ENCODE data around the gene GSTCD.
"Not testable (repeated sequence)": the region's sequence is repeated elsewhere in the genome, so short reads cannot be mapped to it uniquely, and the experiment has no call there.

Gene GSTCD

GRCh38 chr4:105808030-105808749 lies 99.6 kb downstream of the GSTCD start:
- no peak for DNase-seq

- no peak for DNase-seq
Measured at GRCh38 chr4:105808750-105809041, 100.1 kb downstream of the GSTCD start.

DNA sequence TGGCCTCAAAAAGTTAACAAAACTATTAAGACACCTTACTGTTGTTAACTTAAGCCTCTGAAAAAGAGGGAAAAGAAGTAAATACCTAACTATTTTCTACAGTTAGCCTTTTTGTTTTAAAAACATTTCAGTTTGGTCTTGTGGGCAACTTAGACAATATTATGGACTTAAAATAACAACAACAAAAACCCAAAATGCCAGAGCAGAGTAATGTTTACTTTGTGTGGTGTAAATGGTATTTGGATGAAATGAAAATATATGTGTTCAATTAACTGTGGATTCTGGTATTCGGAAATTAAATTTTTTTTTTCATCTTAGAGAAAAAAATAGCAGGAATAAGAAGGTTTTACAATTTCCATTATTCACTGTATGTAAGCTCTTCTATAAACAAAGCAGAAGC lies 107.1 kb downstream of the GSTCD start:
- no peak for DNase-seq

DNA sequence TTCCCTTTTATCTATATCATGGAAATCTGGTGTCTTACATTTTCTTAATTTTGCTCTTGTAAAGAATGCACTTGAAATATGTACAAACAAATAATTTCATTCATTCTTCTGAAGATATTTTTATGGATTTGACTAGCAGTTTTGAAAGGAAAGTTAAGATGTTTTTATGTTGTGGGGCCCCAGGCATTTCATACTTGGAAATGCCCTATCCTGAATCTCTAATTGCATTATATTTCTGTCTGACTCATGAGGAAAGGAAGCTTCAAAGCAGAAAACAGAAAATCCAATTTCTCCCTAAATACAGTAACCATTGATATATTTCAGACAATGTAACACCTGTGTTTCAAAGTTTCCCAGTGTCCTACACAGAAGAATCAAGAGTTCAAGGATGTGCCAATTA lies 113.5 kb downstream of the GSTCD start:
- DNase-seq, result no peak

DNA sequence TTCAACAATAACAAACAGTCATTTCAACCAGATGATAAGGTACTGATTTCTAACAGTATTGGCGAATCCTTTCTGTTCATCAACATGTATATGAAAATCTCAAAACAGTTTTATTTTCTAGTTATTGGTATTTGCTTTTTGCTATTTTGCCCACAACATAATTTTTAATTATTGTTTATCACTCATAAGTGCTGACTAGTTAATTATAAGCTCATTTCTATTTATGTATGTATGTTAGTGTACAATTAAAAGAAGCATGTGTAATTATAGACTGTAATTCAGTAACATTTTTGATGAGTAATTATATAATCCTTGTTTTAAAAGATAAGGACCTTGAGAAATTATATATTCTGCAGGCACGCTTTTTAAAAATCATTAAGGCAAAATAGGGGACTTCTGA lies 119.5 kb downstream of the GSTCD start:
- no peak for DNase-seq

DNA sequence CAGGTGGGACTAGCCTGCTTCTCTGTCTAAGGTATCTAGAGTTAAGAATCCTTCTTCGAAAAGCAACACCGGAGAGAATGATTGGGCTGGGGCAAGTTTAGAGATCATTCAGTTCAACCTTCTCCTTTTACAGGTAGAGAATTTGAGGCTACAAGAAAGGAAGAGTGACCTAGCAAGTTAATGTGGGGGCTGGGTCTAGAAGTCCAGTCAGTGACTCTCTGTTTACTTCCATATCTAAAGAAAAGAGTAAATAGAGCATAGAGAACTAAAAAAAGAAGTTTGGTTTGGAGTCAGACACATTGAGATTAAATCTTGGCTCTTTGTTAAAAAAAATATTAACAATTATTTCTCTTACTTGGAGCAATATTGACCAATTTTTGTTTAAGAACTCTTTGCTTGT lies 122.6 kb downstream of the GSTCD start:
- DNase-seq, result no peak

DNA sequence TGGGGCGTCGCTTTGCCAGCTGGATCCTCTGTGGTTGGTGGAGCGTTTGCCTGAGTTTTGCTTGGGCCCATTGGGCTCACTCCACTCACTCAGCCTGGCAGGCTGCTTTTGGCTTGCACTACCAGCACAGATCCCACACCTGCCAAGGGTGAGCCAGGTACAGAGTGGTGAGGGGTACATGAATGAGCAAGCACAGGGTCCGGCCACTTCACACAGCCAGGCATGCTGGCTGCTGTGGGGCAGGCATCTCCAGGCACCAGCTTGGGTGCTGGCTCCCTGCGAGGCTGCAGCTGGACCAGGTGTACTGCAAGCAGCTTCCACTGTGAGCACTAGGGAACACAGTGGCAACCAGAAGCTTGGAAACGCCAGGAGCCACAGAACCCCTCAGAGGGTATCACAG lies 126.6 kb downstream of the GSTCD start:
- no peak for DNase-seq

DNA sequence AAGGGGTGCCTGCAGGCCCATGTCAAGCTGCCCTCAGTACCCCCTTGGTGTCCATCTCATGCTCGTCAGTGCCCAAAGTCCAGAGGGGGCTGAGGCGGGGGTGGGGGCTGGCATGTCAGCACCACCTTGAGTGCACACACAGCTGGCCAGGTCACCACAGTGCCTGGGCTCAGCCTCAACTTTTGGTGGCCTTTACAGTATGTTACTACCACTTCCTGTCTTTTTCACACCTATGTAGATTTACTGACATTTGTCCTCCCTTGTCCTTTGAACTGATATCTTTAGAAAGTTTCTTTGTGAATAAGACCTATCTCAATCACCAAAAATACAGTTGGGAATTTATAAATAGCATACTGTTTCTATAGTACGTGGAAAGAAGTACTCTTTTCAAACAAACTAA lies 128.0 kb downstream of the GSTCD start:
- no peak for DNase-seq

- DNase-seq, result no peak
Measured at GRCh38 chr4:105837037-105837436, 128.5 kb downstream of the GSTCD start.

GRCh38 chr4:105838082-105838481 lies 129.5 kb downstream of the GSTCD start:
- no peak for DNase-seq

- DNase-seq, result no peak
Measured at GRCh38 chr4:105840426-105841174, 132.0 kb downstream of the GSTCD start.

- no peak for DNase-seq
Measured at GRCh38 chr4:105843941-105844340, 135.4 kb downstream of the GSTCD start.

GRCh38 chr4:105845559-105845958 lies 137.0 kb downstream of the GSTCD start:
- DNase-seq, result no peak

GRCh38 chr4:105848359-105848758 lies 139.8 kb downstream of the GSTCD start:
- DNase-seq, result not testable (repeated sequence)

DNA sequence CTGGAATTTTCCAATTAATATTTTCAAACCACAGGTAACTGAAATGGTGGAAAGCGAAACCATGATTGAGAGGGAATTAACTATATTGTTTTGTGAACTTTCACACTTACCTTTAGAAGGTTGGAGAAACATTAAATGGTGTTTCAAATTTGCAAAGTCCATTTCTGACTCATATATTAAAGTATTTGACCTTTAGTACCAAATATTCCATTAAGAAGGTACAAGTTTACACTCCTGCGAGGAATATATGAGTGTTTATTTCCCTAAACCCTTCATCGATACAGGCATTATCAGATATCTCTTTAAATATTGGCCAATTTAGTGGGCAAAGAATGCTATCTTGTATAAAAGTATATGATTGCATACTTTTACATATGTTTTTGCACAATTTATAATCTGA lies 142.6 kb downstream of the GSTCD start:
- DNase-seq, result no peak

- DNase-seq, result not testable (repeated sequence)
Measured at GRCh38 chr4:105852230-105852629, 143.6 kb downstream of the GSTCD start.

GRCh38 chr4:105858466-105859040 lies 150.0 kb downstream of the GSTCD start:
- DNase-seq, result no peak

GRCh38 chr4:105859233-105859632 lies 150.6 kb downstream of the GSTCD start:
- no peak for DNase-seq

- no peak for DNase-seq
Measured at GRCh38 chr4:105870963-105871362, 162.4 kb downstream of the GSTCD start.

DNA sequence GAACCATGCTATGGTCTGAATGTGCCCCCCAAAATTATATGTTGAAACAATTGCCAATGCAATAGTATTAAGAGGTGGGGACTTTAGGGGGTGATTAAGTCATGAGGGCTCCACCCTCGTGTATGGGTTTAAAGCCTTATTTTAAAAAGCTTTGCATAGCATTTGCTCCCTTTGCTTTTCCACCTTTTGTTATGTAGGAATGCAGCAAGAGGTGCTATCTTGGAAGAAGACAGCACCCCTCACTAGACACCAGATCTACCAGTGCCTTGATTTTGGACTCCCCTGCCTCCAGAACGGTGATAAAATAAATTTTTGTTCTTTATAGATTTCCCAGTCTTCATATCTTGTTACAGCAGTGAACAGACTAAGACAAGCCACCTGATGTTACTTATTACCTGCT lies 163.4 kb downstream of the GSTCD start:
- DNase-seq, result no peak

DNA sequence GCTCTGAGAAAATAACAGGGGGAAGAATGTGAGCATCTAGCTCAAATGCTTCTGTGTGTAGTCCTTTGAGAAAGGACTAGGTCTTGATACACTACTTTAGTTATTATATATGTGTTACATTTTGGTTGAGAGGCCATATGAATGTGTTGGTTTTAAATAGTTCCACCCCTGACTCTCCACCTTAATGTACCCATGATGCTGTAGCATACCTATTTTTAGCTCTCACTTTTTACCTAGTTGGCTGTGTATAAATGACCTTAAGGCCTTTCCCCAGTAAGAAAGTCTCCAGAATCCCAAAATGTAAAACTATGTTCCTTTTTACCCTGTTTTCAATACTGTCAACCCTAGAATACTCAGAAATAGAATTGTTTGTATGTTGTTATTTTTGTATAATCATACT lies 166.6 kb downstream of the GSTCD start:
- no peak for DNase-seq

DNA sequence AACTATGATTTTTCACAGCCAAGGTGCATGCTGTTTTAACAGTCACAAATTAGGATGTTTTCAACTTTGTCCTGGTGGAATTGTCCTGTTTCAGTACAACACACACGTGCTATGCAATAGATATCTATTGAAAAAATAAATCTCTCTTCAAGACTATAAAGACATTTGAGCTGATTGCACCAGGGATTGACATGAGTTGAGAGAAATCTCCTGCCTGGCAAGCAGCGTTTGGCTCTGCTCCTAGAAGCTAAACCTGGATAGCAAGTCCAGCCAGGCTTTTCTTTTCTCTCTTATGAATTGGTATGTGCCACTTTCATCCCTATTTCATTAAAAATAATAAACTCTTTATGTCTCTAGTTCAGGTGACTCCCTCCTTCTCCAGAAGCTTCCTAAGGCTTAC lies 170.1 kb downstream of the GSTCD start:
- DNase-seq, result no peak

- DNase-seq, result no peak
Measured at GRCh38 chr4:105887508-105887907, 178.9 kb downstream of the GSTCD start.

Measured in NCI-H1694 treated with DMSO at 0.1 percent for 48 hours (cell line).